H9 (cell line): ENCODE data around the gene B9D2. TPM values are rescaled to one million over a fixed set of nuclear protein-coding genes. Genes with fewer than 3 reads are reported as not detected.

Experiments used
- DNase-seq: peaks from one replicate; pipeline ENCODE4 v3.0.0-alpha.2; 2017
- H2AFZ ChIP-seq: one replicate; pipeline ENCODE4 v1.6.1; 2013; ENCODE audit warnings: mild to moderate bottlenecking, low read length, control low read depth, moderate library complexity
- H2AK5ac ChIP-seq: 2 replicates; pipeline ENCODE4 v1.6.1; 2013; ENCODE audit warnings: low read length, control low read depth, mixed read lengths; ENCODE audit not compliant: insufficient read length
- H2BK120ac ChIP-seq: one replicate; pipeline ENCODE4 v1.6.1; 2013; ENCODE audit warnings: low read depth, mild to moderate bottlenecking, low read length, control low read depth, inconsistent platforms; ENCODE audit not compliant: poor library complexity, severe bottlenecking
- H2BK12ac ChIP-seq: 2 replicates; pipeline ENCODE4 v1.6.1; 2013; ENCODE audit warnings: low read length, control low read depth, mixed read lengths, low read depth; ENCODE audit not compliant: insufficient read length
- H2BK15ac ChIP-seq: 2 replicates; pipeline ENCODE4 v1.6.1; 2013; ENCODE audit warnings: low read depth, low read length, control low read depth
- H2BK20ac ChIP-seq: one replicate; pipeline ENCODE4 v1.6.1; 2013; ENCODE audit warnings: low read depth, mild to moderate bottlenecking, low read length, control low read depth, inconsistent platforms; ENCODE audit not compliant: poor library complexity, severe bottlenecking
- H2BK5ac ChIP-seq: 2 replicates; pipeline ENCODE4 v1.6.1; 2013; ENCODE audit warnings: low read length, control low read depth, mixed read lengths; ENCODE audit not compliant: insufficient read length
- H3K14ac ChIP-seq: 2 replicates; pipeline ENCODE4 v1.6.1; 2013; ENCODE audit warnings: low read length, control low read depth; ENCODE audit not compliant: insufficient read depth
- H3K18ac ChIP-seq: 2 replicates; pipeline ENCODE4 v1.6.1; 2013; ENCODE audit warnings: low read depth, mild to moderate bottlenecking, mixed read lengths, low read length, control low read depth; ENCODE audit not compliant: insufficient read length
- H3K23ac ChIP-seq: 2 replicates; pipeline ENCODE4 v1.6.1; 2013; ENCODE audit warnings: low read length, control low read depth, mixed read lengths, low read depth; ENCODE audit not compliant: insufficient read length
- H3K23me2 ChIP-seq: 2 replicates; pipeline ENCODE4 v1.6.1; 2013; ENCODE audit warnings: low read depth, mild to moderate bottlenecking, mixed read lengths, low read length, control low read depth; ENCODE audit not compliant: insufficient read length, poor library complexity, severe bottlenecking
- H3K27ac ChIP-seq: 2 replicates; pipeline ENCODE4 v1.5.1; 2013; ENCODE audit warnings: low read length, control low read depth, mixed read lengths, low read depth; ENCODE audit not compliant: insufficient read length
- H3K27me3 ChIP-seq: 2 replicates; pipeline ENCODE4 v1.6.1; 2013; ENCODE audit warnings: low read length, control low read depth, inconsistent platforms; ENCODE audit not compliant: insufficient read depth
- H3K4ac ChIP-seq: 2 replicates; pipeline ENCODE4 v1.6.1; 2013; ENCODE audit warnings: low read depth, mild to moderate bottlenecking, control low read depth, inconsistent platforms, low read length, moderate library complexity
- H3K4me1 ChIP-seq: 2 replicates; pipeline ENCODE4 v1.6.1; 2013; ENCODE audit warnings: low read length, control low read depth, inconsistent platforms; ENCODE audit not compliant: insufficient read depth
- H3K4me2 ChIP-seq: 2 replicates; pipeline ENCODE4 v1.6.1; 2013; ENCODE audit warnings: low read length, control low read depth, mixed read lengths; ENCODE audit not compliant: insufficient read length, insufficient read depth
- H3K56ac ChIP-seq: 2 replicates; pipeline ENCODE4 v1.6.1; 2013; ENCODE audit warnings: low read depth, mild to moderate bottlenecking, mixed read lengths, low read length, control low read depth; ENCODE audit not compliant: insufficient read length
- H3K79me1 ChIP-seq: 2 replicates; pipeline ENCODE4 v1.6.1; 2013; ENCODE audit warnings: low read depth, mild to moderate bottlenecking, moderate library complexity, low read length, control low read depth, inconsistent platforms; ENCODE audit not compliant: insufficient read depth, poor library complexity, severe bottlenecking
- H3K79me2 ChIP-seq: 2 replicates; pipeline ENCODE4 v1.6.1; 2013; ENCODE audit warnings: low read length, control low read depth, inconsistent platforms; ENCODE audit not compliant: insufficient read depth
- H3K9ac ChIP-seq: 2 replicates; pipeline ENCODE4 v1.6.1; 2013; ENCODE audit warnings: low read length, control low read depth, mixed read lengths; ENCODE audit not compliant: insufficient read length; ENCODE audit errors: extremely low read depth
- H3K9me3 ChIP-seq: one replicate; pipeline ENCODE4 v1.6.1; 2013; ENCODE audit warnings: low read depth, low read length, inconsistent platforms; ENCODE audit not compliant: control insufficient read depth
- H3T11ph ChIP-seq: one replicate; pipeline ENCODE4 v1.6.1; 2013; ENCODE audit warnings: mild to moderate bottlenecking, low read length, control low read depth, inconsistent platforms
- H4K20me1 ChIP-seq: one replicate; pipeline ENCODE4 v1.6.1; 2013; ENCODE audit not compliant: control insufficient read depth, insufficient read length, insufficient read depth
- H4K5ac ChIP-seq: 2 replicates; pipeline ENCODE4 v1.6.1; 2013; ENCODE audit warnings: low read depth, mild to moderate bottlenecking, mixed read lengths, low read length, control low read depth; ENCODE audit not compliant: insufficient read length
- H4K8ac ChIP-seq: replicated peaks from 2 replicates; pipeline ENCODE4 v1.6.1; 2013; ENCODE audit warnings: low read length, control low read depth, mixed read lengths, low read depth; ENCODE audit not compliant: insufficient read length
- H4K91ac ChIP-seq: 2 replicates; pipeline ENCODE4 v1.6.1; 2013; ENCODE audit warnings: low read depth, mild to moderate bottlenecking, moderate library complexity, mixed read lengths, low read length, control low read depth; ENCODE audit not compliant: insufficient read length
- H3K27ac Mint-ChIP-seq, 3 experiments: 2 replicates in 2 of 3; 3 replicates in 1 of 3; pipeline ENCODE4 v1.8.0; 2020 to 2021; ENCODE audit warnings: mixed read lengths in 3 of 3, mild to moderate bottlenecking in 1 of 3, moderate library complexity in 1 of 3
- H3K27me3 Mint-ChIP-seq: 2 replicates; pipeline ENCODE4 v1.8.0; 2021; ENCODE audit warnings: low read depth, mild to moderate bottlenecking, moderate library complexity, mixed read lengths
- H3K36me3 Mint-ChIP-seq, 3 experiments: 2 replicates in 2 of 3; 3 replicates in 1 of 3; pipeline ENCODE4 v1.8.0; 2020 to 2021; ENCODE audit warnings: low read depth in 3 of 3, mixed read lengths in 3 of 3; ENCODE audit not compliant: insufficient read depth in 1 of 3
- H3K4me1 Mint-ChIP-seq, 2 experiments: 2 replicates each; pipeline ENCODE4 v1.8.0; 2020; ENCODE audit warnings: mixed read lengths in 2 of 2
- H3K4me3 Mint-ChIP-seq, 2 experiments: 2 replicates in 1 of 2; 3 replicates in 1 of 2; pipeline ENCODE4 v1.8.0; 2020 to 2021; ENCODE audit warnings: mild to moderate bottlenecking in 2 of 2, mixed read lengths in 2 of 2, moderate library complexity in 1 of 2
- H3K9me3 Mint-ChIP-seq, 2 experiments: 2 replicates in 1 of 2; 3 replicates in 1 of 2; pipeline ENCODE4 v1.8.0; 2020; ENCODE audit warnings: mild to moderate bottlenecking in 2 of 2, mixed read lengths in 2 of 2, moderate library complexity in 1 of 2
- WGBS: extraction: QIAGEN DNeasy Blood & Tissue Kit; methylation state at CpG from one replicate; pipeline ENCODE4 v1.1.7; 2013; ENCODE audit warnings: missing lambda C conversion rate, low lambda C conversion rate, mixed read lengths; ENCODE audit not compliant: insufficient read length; ENCODE audit errors: extremely low coverage; 5-methylcytosine and 5-hydroxymethylcytosine counted together
- total RNA-seq: library from RNA; stranded (reverse); gene quantifications from 2 replicates; pipeline ENCODE4 v1.2.1, GENCODE V29; 2021
- TF ChIP-seq, protein P1 (sequence below): fragments of 200-600 bp; sonication (generic); conservative IDR thresholded peaks from 3 replicates; pipeline ENCODE4 v1.8.0; 2021; ENCODE audit warnings: antibody characterized with exemption, mild to moderate bottlenecking

B9D2 gene
- total RNA-seq, 1 experiment from 2014 or later, result 4.8 TPM

DNA sequence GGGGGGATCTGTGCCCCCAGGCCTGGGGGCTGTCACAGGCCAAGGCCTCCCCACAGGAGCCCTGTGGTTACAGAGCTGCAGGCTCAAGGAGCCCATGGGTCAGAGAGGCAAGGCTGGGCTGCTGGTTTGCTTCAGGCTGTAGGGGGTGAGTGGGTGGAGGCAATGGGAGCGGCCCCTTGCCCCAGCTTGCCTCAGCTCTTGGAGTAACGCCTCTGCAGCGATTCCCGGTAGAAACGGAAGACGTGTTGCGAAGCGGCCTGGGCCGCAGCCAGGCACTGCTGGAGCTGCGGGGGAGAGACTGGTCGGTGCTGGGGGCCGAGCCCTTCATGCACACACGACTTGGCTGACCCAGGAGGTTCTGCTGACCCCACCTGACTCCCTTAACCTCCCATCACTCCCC, 22.5 kb upstream of the B9D2 start:
- no CpG with 5 or more reads among the region's 13 CpGs for WGBS
- TF ChIP-seq, protein P1, sequence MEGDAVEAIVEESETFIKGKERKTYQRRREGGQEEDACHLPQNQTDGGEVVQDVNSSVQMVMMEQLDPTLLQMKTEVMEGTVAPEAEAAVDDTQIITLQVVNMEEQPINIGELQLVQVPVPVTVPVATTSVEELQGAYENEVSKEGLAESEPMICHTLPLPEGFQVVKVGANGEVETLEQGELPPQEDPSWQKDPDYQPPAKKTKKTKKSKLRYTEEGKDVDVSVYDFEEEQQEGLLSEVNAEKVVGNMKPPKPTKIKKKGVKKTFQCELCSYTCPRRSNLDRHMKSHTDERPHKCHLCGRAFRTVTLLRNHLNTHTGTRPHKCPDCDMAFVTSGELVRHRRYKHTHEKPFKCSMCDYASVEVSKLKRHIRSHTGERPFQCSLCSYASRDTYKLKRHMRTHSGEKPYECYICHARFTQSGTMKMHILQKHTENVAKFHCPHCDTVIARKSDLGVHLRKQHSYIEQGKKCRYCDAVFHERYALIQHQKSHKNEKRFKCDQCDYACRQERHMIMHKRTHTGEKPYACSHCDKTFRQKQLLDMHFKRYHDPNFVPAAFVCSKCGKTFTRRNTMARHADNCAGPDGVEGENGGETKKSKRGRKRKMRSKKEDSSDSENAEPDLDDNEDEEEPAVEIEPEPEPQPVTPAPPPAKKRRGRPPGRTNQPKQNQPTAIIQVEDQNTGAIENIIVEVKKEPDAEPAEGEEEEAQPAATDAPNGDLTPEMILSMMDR, result no peak

More for the DNA sequence above, 22.5 kb upstream of the B9D2 start:
- no peak overlapping the region for H2BK5ac ChIP-seq
- H4K20me1 ChIP-seq, result no peaks in the 10 kb centered on the region
- no peak overlapping the region for H3T11ph ChIP-seq
- no peak overlapping the region for H3K56ac ChIP-seq
- H2AK5ac ChIP-seq, result no peak overlapping the region
- H3K23me2 ChIP-seq, result no peaks in the 10 kb centered on the region
- H2BK15ac ChIP-seq, result no peak overlapping the region
- H3K27me3 ChIP-seq, result no peaks in the 10 kb centered on the region
- Mint-ChIP-seq H3K27me3 (no peaks in the 10 kb centered on the region), H3K4me3 (no peak overlapping the region), H3K27ac (no peak overlapping the region), H3K36me3 (peaks cover 4 to 59% (median 25%) of the 10 kb centered on the region in 3 experiments; a peak in 6 of 7 replicates), H3K4me1 (no peaks in the 10 kb centered on the region), H3K9me3 (no peaks in the 10 kb centered on the region)
- H2BK120ac ChIP-seq, result no peak overlapping the region
- H2BK20ac ChIP-seq, result no peak overlapping the region
- no peaks in the 10 kb centered on the region for H3K79me2 ChIP-seq
- DNase-seq, result no peak
- no peaks in the 10 kb centered on the region for H3K9me3 ChIP-seq
- no peak overlapping the region for H3K4me2 ChIP-seq
- H4K91ac ChIP-seq, result no peak overlapping the region
- no peak overlapping the region for H3K9ac ChIP-seq
- no peak overlapping the region for H4K8ac ChIP-seq
- no peak overlapping the region for H2BK12ac ChIP-seq
- H3K4me1 ChIP-seq, result no peaks in the 10 kb centered on the region
- H3K79me1 ChIP-seq, result no peaks in the 10 kb centered on the region
- H3K23ac ChIP-seq, result no peak overlapping the region
- H3K18ac ChIP-seq, result no peak overlapping the region
- no peak overlapping the region for H3K14ac ChIP-seq
- H4K5ac ChIP-seq, result no peak overlapping the region
- no peak overlapping the region for H3K4ac ChIP-seq
- H3K27ac ChIP-seq, result no peak overlapping the region
- no peak overlapping the region for H2AFZ ChIP-seq
